ENCODE measurements around the gene UBE2L6.
"Not testable (repeated sequence)": the region's sequence is repeated elsewhere in the genome, so short reads cannot be mapped to it uniquely, and the experiment has no call there.

The UBE2L6 gene

DNA sequence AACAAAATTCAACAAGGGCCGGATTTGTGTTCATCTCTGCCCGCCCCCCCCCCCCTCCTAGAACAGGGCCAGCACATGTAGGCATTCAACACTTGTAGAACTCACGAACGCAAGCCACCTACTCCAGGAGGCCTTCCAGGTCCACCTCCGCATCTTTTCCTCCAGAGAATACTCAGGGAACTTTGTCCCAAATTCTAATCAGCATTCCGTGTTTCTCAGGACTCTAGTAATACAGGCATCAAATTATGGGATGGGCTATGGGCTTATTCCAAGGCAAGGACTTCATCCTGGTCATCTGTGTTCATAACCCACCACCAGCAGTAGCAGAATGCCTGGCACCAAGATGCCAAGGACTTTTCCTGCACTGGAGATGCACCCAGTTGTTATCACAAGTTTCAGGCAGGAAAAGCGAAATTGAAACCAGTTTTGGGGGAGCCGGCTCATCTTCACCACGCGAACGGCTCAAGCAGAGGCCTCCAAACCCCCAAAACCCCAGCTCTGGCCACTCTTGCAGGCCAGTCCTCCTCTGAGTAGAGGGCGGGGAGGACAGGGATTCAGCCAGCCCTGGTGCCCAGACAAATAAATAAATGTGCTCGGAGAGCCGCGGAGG lies 462 bp downstream of the UBE2L6 start:
- no peak for DNase-seq (ENCODE audit: low spot score)

DNA sequence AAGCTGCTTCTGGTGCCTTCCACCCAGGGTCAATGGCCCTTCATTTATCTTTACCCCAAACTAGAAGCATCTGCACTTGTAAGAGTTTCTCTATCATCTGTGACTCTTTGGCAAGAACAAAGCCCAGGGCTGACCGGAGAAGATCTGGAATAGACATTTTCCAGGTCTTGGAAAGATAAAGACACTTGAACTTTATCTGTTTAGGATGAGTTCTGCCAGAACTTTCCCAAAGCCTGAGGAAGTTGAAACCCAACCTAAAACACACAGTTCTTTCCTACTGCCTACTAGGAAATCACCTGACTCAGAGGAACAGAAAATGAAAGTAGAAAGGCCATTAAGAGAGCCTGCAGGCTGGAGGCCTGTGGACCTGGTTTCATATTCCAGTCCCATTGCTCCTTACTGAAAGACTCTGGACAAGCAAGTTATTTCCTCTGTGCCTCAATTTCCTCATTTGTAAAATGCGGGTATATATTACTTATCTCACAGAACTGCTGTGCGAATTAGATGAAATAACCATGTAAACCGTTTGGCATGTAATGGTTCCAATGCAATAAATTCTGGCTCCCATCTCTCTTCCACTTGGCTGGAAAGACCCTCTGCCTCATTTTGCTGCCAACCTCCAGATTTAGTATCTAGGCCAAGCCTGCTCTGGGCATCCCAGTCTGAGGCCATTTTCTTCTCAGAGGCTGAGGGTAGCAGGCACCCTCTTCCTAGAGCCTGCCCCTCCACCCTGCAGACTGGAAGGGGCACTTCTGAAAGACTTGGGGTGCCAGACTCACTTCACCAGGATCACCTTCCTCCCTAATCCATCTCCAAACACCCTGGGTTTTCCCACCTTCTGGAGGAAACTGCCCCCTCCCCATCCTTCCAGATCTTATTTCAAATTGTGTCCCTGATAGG lies 1.2 kb downstream of the UBE2L6 start:
- peak; percentile 58 for DNase-seq (ENCODE audit: low spot score)

DNA sequence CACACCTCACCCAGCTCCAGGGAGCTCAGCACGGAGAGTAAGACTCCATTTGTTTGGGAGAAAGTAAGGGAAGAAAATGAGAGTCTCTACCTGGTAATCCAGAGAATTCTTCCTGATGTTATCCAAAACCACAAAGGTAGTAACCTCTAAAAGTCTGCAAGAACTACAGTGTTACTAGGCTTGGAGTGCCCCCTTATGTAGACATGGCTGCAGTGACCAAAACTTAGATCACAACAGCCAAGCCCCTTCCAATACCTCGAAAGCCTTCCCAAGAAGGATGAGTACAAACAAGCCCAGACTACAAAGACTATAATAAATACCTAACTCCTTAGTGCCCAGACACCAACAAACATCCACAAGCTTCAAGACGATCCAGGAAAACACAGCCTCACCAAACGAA lies 4.9 kb downstream of the UBE2L6 start:
- DNase-seq (ENCODE audit: low spot score) = peak; percentile 39

DNA sequence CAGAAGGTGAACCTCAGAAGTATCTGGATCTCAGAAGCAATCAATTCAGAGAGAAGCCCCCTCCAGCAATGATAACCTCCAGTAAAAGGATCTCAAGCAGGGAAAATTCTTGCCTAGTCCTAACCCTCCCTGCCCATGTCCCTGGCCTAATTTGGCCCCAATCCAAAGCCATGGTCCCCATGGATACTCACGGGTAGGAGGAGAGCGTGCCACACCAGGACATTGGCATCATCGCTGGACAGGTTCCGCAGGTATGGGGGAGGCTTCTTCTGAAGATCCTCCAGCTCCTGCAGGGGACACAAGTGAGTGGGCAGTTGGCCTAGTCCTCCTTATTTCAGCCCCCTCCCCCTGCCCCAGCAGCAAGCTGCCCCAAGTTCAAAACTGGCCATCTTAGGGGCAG lies 7.3 kb downstream of the UBE2L6 start:
- DNase-seq (ENCODE audit: low spot score) = no peak

DNA sequence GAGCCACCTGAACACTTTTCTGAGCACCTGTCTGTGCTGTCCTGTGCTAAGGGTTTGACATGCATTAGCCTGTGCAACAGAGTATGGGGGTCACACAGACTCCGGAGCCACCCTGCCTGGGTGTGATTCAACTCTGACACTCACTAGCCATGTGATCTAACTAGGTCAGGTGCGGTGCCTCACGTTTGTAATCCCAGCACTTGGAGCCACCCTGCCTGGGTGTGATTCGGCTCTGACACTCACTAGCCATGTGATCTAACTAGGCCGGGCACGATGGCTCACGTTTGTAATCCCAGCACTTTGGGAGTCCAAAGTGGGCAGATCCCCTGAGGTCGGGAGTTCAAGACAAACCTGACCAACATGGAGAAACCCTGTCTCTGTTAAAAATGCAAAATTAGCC lies 11.4 kb downstream of the UBE2L6 start:
- no peak for DNase-seq (ENCODE audit: low spot score)

DNA sequence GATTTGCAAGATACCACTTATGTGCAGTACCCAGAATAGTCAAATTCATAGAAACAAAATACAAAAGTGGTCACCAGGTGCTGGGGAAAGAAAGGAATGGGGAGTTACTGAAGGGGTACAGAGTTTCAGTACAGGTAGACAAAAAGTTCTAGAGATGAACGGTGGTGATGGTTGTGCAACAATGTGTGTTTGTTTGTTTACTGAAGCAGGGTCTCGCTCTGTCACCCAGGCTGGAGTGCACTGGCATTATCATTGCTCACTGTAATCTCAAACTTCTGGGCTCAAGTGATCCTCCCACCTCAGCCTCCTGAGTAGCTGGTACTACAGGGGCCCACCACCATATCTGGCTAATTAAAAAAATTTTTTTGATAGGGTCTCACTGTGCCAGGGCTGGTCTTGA lies 12.1 kb downstream of the UBE2L6 start:
- DNase-seq (ENCODE audit: low spot score) = no peak

DNA sequence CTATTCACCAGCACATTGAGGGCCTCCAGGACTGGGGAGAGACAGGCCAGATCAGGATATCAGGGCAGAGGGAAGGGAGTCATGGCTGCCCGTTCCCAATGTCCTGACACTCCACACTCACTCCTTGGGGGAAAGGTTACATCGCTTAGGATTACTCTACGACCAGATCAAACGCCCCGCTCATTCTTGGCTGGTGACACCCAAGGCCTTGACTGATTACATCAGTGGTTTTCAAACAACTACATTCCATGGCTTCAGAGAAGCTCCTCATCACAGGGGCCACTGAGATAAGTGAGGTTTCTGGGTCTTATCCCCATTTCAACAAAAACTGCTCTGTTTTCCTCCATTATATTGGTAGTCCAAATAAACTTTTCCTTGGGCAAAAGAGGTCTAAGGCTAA lies 15.0 kb downstream of the UBE2L6 start:
- DNase-seq (ENCODE audit: low spot score) = no peak

DNA sequence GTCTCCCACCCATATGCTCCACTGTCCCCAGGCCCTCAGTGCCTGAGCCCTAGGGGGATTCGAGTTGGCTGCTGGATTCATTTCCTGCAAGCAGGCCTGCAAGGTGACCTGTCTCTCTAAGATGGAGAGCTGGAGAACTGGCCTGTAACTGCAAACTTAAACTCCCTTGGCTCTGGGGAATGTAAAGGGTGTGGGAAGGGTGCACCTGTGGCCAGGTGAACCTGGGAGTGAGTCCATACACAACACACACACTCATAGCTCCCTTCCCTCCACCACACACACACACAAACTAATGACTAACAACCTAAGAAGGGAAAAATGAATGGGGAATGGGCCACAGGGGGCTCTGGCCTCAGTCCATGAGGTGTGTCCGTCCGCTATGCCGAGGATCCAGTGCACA lies 15.5 kb downstream of the UBE2L6 start:
- no peak for DNase-seq (ENCODE audit: low spot score)

DNA sequence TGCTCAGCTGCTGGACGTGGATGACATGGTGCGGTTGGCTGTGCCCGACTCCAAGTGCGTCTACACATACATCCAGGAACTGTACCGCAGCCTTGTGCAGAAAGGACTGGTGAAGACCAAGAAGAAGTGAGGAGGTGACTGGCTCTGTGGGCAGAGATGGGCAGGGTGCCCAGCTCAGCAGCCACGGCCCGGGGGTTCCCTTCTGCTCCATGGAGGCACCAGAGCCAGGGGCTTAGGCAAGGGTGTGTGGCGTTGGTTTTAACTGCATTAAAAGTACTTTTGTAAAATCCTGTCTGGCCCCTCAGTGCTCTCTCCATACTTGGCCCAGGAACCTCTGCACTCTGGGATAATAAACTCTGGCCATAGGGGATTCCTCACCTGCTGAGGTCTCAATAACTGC lies 17.5 kb downstream of the UBE2L6 start:
- DNase-seq (ENCODE audit: low spot score) = no peak

DNA sequence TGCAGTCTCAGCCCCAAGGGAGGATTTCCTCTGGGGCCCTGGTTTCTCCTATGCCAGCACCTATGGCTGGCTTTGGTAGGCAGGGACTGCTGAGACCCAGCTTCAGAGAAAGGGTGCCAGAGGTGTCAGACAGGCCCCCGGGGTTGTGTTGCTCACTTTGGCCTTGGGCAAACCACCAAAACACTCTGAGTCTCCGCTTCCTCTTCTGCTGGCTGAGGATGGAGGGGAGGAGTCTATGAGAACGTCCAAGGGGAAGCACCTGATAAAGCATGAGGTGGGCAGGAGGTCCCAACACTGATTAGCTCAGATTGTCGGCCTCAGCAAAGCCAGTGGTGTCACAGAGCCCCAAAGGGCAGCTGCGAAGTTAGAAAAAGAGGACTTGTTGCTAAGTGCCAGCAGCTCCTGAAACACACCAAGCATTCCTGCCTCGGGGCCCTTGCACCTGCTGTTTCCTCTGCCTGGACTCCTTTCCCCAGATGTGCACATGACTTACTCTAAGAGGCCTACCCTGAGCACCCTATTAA lies 19.6 kb downstream of the UBE2L6 start:
- no peak for DNase-seq (ENCODE audit: low spot score)

DNA sequence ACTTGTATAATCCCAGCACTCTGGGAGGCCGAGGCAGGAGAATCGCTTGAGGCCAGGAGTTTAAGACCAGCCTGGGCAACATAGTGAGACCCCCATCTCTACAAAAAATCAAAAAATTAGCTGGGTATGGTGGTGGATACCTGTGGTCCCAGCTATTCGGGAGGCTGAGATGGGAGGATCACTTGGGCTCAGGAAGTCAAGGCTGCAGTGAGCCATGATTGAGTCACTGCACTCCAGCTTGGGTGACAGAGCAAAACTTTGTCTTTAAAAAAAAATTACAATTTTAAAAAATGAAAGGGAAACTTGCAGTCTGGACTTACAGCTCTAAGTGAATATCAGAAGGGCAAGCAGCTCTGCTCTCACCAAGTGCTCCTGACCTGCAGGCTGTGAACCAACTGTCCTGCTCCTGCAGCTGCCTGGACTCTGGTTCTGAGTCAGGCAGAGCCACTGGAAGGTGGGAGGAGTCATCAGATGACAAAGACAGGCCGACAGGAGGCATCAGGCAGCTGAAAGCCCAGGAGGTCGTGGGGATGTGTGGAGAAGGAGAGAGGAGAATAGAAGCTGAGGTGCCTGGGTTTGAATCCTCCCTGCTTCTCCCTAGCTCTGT lies 20.5 kb downstream of the UBE2L6 start:
- DNase-seq (ENCODE audit: low spot score) = peak; percentile 20

DNA sequence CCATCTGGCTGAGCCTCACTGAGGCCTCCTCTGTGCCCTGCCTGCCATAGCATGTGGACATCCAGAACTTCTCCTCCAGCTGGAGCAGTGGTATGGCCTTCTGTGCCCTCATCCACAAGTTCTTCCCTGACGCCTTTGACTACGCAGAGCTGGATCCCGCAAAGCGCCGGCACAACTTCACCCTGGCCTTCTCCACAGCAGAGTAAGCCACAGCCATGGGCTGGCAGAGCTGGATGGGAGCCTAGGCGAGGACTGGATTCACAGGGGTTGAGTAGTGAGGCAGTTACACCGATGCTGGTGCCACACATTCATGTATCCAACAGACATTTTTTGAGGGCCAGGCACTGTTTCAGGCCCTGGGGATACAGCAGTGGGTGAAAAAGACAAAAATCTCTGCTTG lies 21.0 kb downstream of the UBE2L6 start:
- no peak for DNase-seq (ENCODE audit: low spot score)

DNA sequence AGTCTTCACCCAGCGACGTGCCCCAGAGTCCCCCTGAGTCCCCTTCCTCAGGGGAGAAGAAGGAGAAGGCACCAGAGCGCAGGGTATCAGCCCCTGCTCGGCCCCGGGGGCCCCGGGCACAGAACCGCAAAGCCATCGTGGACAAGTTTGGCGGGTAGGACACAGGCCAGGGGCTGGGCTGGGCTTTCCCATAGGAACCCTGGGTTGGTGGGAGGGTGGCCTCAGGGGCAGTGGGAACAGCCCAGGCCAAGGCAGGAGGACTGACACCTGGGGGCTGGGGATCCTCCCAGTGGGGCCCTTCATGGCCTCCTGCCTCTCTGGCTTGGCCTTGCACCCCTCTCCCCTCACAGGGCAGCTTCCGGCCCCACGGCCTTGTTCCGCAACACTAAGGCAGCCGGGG lies 21.6 kb downstream of the UBE2L6 start:
- no peak for DNase-seq (ENCODE audit: low spot score)

DNA sequence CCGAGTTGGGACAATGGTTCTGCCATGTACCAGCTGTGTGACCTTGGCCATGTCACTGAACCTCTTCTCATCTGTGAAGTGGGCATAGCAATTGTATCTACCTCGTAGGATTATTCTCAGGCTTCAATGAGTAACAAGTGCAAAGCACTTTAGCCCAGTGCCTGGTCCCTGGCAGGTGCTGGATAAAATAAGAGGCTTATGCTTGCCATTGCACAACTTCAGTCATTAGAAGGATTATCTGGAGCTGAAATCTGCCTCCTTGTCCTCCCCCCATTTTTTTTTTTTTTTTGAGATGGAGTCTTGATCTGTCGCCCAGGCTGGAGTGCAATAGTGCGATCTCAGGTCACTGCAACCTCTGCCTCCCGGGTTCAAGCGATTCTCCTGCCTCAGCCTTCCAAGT lies 22.9 kb downstream of the UBE2L6 start:
- no peak for DNase-seq (ENCODE audit: low spot score)

DNA sequence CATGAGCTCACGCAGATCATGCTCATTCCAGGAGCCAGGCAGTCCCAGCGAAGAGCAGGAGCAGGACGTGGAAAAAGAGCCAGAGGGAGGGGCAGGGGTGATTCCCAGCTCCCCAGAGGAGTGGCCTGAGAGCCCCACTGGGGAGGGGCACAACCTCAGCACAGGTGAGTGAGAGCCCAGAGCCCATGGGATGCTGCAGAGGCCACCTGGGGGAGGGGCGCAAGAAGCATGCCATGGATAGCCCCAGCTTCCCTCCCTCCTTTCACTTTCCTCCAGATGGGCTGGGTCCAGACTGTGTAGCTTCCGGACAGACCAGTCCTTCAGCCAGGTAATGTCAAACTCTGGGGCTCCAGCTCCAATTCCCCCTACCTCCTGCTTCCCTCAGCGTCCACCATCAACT lies 23.9 kb downstream of the UBE2L6 start:
- DNase-seq (ENCODE audit: low spot score) = no peak

DNA sequence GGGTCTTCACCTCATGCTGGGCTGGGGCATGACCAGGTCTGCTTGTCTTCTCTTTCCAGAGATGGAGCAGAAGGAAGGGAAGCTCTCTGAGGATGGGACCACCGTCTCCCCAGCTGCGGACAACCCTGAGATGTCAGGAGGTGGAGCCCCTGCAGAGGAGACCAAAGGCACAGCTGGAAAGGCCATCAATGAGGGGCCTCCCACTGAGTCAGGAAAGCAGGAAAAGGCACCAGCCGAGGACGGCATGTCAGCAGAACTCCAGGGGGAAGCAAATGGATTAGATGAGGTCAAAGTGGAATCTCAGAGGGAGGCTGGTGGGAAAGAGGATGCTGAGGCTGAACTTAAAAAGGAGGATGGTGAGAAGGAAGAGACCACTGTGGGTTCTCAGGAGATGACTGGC lies 24.9 kb downstream of the UBE2L6 start:
- DNase-seq (ENCODE audit: low spot score) = no peak

DNA sequence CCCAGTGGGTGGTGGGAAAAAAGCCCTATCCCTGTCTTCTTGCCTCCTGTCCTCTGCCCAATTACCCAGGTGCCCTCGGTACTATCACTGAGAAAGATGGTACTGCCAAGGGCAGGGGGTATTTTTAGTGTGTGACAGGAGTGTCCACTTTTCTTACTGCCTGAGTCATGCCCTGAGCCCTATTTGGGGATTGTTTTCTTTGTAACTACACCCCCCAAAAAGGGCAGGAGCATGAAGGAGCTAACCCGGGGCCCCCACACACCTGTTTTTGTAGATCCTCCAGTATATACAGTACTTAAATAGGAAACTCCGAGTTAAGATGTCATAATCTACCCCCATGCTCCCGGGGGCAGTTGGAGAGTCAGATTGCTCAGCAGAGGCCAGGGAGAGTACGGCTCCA lies 26.3 kb downstream of the UBE2L6 start:
- DNase-seq (ENCODE audit: low spot score) = no peak

DNA sequence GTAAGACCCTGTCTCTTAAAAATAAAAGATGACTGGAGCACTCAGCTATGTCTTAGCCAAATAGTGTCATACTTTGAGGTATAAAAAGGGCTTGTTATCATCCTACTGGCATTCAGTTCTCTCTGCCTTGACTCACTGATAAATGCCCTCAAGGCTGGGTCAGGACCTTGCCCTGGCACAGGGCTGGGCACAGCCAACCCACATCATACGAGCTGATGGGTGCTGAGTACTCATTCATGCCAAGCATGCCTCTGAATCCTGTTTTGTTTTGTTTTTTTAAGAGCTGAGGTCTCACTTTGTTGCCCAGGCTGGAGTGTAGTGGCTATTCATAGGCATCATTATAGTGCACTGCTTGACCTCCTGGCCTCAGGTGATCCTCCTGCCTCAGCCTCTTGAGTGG lies 28.1 kb downstream of the UBE2L6 start:
- DNase-seq (ENCODE audit: low spot score) = no peak

DNA sequence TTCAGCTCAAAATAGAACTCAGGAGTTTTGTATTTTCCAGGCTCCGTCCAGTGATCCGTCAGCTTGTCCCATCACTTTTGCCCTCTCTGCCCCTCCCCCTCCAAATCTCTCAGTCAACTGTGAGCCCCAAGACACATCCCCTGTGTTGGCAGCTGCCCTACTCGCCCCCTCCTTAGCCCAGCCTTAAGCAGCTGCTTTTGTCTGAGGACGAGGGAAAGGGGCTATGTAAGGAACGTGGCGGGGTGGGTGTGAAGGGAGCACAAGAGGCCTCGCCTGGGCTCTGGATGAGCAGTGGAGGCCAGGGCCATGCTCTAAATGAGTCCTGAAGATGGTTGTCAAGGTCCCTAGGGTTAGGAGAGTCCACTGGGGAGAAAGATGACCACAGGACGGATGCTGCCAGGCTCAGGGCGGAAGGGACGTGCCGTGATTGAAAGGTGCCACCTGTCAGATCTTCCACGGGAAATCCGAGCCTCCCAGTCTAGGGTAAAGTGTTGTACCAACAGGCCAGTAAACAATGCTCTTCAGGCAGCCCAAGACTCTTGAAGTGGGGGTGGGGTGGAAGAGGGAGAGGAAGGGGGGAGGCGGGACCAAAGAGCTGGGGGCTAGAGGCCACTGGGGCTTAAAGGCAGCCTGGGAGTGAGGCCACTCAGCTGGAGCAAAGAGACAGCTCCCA lies 30.4 kb downstream of the UBE2L6 start, which contains the start of gene SMTNL1:
SMTNL1 (plus strand) TSS at position 649 of the 673 bp plus-strand sequence. CDS start 5,048 bp downstream, outside the sequence.
- no peak for DNase-seq (ENCODE audit: low spot score)

DNA sequence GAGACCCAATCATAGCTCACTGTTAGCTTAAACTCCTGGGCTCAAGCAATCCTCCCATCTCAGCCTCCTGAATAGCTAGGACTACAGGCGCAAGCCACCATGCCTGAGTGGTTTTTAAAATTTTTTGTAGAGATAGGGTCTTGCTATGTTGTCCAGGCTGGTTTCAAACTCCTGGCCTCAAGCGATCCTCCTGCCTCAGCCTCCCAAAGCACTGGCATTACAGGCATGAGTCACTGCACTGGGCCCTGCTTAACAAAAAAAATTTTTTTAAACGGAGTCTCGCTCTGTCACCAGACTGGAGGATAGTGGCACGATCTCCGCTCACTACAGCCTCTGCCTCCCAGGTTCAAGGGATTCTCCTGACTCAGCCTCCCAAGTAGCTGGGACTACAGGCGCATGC lies 33.0 kb downstream of the UBE2L6 start:
- not testable (repeated sequence) for DNase-seq (ENCODE audit: low spot score)

DNA sequence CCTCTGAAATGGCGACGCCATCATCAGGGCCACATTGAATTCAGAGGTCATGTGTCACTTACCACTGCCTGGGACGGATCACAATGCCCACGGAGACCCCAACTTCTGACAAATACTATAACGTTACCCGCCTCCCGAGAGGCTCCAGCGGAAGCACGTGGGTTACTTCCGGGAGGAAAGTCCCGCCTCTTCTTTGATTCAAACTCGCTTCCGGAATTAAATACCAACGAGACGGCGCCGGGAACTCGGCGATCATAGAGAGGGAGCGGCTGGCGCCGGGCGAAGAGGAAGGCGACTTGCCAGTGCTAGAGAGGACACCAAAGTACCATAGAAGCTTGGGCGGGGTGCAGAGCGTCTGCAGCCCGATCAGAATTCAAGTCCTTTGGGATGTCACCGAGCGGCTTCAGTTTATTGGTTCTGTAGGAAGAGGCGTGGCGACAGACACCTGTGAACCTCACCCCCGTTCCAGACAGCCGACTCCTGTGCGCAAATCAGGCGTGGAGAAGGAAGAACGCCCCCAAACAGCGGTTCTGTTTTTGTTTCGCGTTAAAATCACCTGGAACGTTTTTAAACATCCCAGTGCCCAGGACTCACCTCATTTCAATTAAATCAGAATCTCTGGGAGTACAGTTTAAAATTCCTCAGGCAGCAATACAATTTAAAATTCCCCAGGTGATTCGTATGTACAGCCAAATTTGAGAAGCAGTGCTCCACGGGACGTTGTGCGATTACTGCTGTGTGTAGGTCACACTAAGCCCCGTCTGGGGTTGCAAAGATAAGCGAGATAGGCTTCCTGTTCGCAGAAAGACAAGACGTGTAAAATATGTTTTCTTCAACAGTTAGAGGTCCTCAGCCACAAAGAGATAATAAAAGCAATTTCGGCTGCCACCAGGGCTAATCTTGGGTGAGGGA lies 36.6 kb downstream of the UBE2L6 start, which contains the start of gene TIMM10:
TIMM10 (minus strand) TSS at position 159 of the 912 bp plus-strand sequence. CDS start 565 bp downstream, outside the sequence.
- peak; percentile 100 for DNase-seq (ENCODE audit: low spot score)

Data from cerebellar cortex (tissue), 1 donor.